Spleen (tissue), 11 donors: ENCODE results near the gene RHBDD1. TPM values are rescaled to one million over a fixed set of nuclear protein-coding genes. Genes with fewer than 3 reads are reported as not detected.

Source experiments
- DNase-seq: peaks from one replicate; pipeline ENCODE4 v3.0.0-alpha.2; 2020
- H3K27ac ChIP-seq, 8 donors: fragments of 200-600 bp; sonication (generic) in 7 of 8; 1 replicate in 4 of 8; 2 replicates in 4 of 8; pipeline versions ENCODE4 v1.5.0 to v1.8.0; 2016 to 2021; ENCODE audit warnings: inconsistent platforms in 4 of 8, mild to moderate bottlenecking in 4 of 8, moderate library complexity in 1 of 8
- H3K27me3 ChIP-seq, 7 donors: fragments of 200-600 bp; sonication (generic) in 6 of 7; replicated peaks in 1 of 7; 1 replicate in 4 of 7; 2 replicates in 3 of 7; pipeline versions ENCODE4 v1.5.0 to v1.8.0; 2016 to 2021; ENCODE audit warnings: inconsistent platforms in 3 of 7, mild to moderate bottlenecking in 1 of 7
- H3K36me3 ChIP-seq, 6 donors: fragments of 200-600 bp; sonication (generic) in 5 of 6; 1 replicate in 4 of 6; 2 replicates in 2 of 6; pipeline versions ENCODE4 v1.5.0 to v1.8.0; 2016 to 2021; ENCODE audit warnings: inconsistent platforms in 2 of 6
- H3K4me1 ChIP-seq, 6 donors: fragments of 200-600 bp; sonication (generic) in 5 of 6; 1 replicate in 3 of 6; 2 replicates in 3 of 6; pipeline versions ENCODE4 v1.5.0 to v1.8.0; 2016 to 2021; ENCODE audit warnings: inconsistent platforms in 3 of 6
- H3K4me3 ChIP-seq, 8 donors: fragments of 200-600 bp; sonication (generic) in 7 of 8; 1 replicate in 4 of 8; 2 replicates in 4 of 8; pipeline versions ENCODE4 v1.5.0 to v1.8.0; 2016 to 2021; ENCODE audit warnings: inconsistent platforms in 4 of 8, mild to moderate bottlenecking in 4 of 8, moderate library complexity in 2 of 8
- H3K9me3 ChIP-seq, 8 donors: fragments of 200-600 bp; sonication (generic) in 7 of 8; 1 replicate in 4 of 8; 2 replicates in 4 of 8; pipeline versions ENCODE4 v1.5.0 to v1.8.0; 2016 to 2021; ENCODE audit warnings: inconsistent platforms in 4 of 8
- POLR2A ChIP-seq, 3 donors: fragments of 450-650 bp; IDR thresholded peaks; one replicate each; pipeline ENCODE4 v1.5.1; 2017; ENCODE audit warnings: antibody characterized with exemption in 3 of 3, mild to moderate bottlenecking in 1 of 3
- POLR2AphosphoS5 ChIP-seq, 3 donors: sonication (generic); formaldehyde crosslinking; IDR thresholded peaks; one replicate each; pipeline ENCODE4 v1.5.1; 2017; ENCODE audit warnings: antibody characterized with exemption in 3 of 3
- WGBS, 5 donors: extraction: QIAGEN DNeasy Blood & Tissue Kit in 3 of 5; methylation state at CpG; one replicate each; pipeline versions ENCODE4 v1.1.5 to v1.1.7; 2013 to 2018; 5-methylcytosine and 5-hydroxymethylcytosine counted together
- intact Hi-C: fragments of 100-400 bp; cut with DNase I; formaldehyde crosslinking; loops from one replicate; pipeline ENCODE4 v1.15.0; 2023; ENCODE audit warnings: low total_unique reads
- polyA plus RNA-seq, 3 donors: library from polyadenylated mRNA; stranded (reverse); fragments of 200-250 nt; gene quantifications; one replicate each; pipeline ENCODE4 v1.2.1, GENCODE V29; 2013
- total RNA-seq, 7 donors: library from RNA; depleted of rRNA in 3 of 7; stranded (reverse); fragments of >200 nt in 3 of 7; fragmentation: NEBNext Ultra II Directional in 4 of 7; extraction: Animal tissue kit (Norgen Biotek cat#: 25700) in 4 of 7; gene quantifications; one replicate each; pipeline versions ENCODE4 v1.1.0 to v1.2.1, GENCODE V29; 2016 to 2021
- TF ChIP-seq, protein P1 (sequence below), 11 experiments: fragments of 200-600 bp in 7 of 11; fragments of 450-650 bp in 4 of 11; sonication (generic) in 4 of 11; IDR thresholded peaks in 8 of 11; conservative IDR thresholded peaks in 3 of 11; 1 replicate in 7 of 11; 2 replicates in 4 of 11; pipeline versions ENCODE4 v1.4.0 to v1.8.0; 2016 to 2021; ENCODE audit warnings: antibody characterized with exemption in 11 of 11, inconsistent platforms in 4 of 11, mild to moderate bottlenecking in 1 of 11
- donor health status: healthy with polysubstance abuse.
- donor health status: DM: no; HTN: no; CAD: no; lungs with moderate emphysema.
- donor health status: DM: no; HTN: no; CAD: no.
- donor health status: Bipolar disorder and iron deficiency.
- donor health status: healthy.
- donor health status: DM: no; HTN: no; CAD: no.
- donor health status: DM: yes; HTN: yes; CAD: no.

Gene RHBDD1
- total and polyA plus RNA-seq, 10 donors: 6.1 to 67.5 (median 32.8) TPM

DNA sequence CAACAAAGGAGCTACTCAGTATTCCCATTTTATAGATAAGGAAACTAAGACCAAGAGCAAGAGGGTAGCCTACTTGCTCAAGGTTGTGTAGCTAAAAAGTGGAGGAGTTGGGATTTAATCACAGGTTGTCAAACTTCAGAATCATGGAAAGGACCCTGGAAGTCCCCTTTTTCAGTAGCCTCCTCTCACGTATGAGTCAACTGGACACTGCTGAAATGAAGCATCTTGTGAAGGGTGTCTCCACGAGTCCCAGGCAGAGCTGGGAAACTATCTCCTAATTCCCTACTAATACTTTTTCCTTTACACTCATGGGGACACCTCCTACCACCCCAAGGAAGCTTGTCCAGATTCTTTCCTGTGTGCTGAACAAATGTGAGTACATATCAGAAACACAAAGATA lies 155.8 kb downstream of the RHBDD1 start:
- no peak overlapping the region for H3K4me3 ChIP-seq
- TF ChIP-seq, protein P1, sequence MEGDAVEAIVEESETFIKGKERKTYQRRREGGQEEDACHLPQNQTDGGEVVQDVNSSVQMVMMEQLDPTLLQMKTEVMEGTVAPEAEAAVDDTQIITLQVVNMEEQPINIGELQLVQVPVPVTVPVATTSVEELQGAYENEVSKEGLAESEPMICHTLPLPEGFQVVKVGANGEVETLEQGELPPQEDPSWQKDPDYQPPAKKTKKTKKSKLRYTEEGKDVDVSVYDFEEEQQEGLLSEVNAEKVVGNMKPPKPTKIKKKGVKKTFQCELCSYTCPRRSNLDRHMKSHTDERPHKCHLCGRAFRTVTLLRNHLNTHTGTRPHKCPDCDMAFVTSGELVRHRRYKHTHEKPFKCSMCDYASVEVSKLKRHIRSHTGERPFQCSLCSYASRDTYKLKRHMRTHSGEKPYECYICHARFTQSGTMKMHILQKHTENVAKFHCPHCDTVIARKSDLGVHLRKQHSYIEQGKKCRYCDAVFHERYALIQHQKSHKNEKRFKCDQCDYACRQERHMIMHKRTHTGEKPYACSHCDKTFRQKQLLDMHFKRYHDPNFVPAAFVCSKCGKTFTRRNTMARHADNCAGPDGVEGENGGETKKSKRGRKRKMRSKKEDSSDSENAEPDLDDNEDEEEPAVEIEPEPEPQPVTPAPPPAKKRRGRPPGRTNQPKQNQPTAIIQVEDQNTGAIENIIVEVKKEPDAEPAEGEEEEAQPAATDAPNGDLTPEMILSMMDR (IDR thresholded peaks at IDR 0.05 in 8 of 11, conservative IDR thresholded peaks at IDR 0.05 in 3 of 11): no peak
- TF ChIP-seq POLR2A (IDR thresholded peaks at IDR 0.05) (no peak), POLR2AphosphoS5 (IDR thresholded peaks at IDR 0.05) (no peak)
- no peaks in the 10 kb centered on the region for H3K9me3 ChIP-seq
- H3K27me3 ChIP-seq: no peaks in the 10 kb centered on the region
- WGBS, 5 donors: 76 to 93% (median 81%) methylated on average over 2 of the region's 2 CpGs
- H3K4me1 ChIP-seq: no peaks in the 10 kb centered on the region
- DNase-seq: no peak
- intact Hi-C loops: no loop called here
- H3K27ac ChIP-seq: no peak overlapping the region
- peaks cover 0 to 57% (median 15%) of the 10 kb centered on the region in 6 donors for H3K36me3 ChIP-seq

DNA sequence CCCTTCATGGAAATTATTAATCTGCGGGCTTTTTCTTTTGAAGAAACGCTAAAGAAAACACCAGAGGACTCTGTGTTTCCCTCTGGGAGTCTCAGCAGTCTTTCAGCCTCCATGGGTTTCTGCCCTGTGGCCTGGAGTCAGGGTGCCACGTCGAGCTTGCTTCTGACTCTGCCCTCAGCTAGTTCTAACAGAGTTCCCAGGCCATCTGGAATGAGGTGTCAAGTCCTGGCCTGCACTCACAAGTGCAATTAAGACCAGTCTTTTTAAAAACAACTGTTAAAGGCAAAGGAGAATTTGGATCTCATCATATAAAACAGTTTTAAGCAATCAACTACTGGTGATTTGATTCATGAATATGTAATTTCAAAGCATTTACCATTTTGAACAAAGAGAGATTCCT lies 157.3 kb downstream of the RHBDD1 start:
- no peaks in the 10 kb centered on the region for H3K9me3 ChIP-seq
- no peaks in the 10 kb centered on the region for H3K4me1 ChIP-seq
- DNase-seq: no peak
- no peaks in the 10 kb centered on the region for H3K27me3 ChIP-seq
- H3K36me3 ChIP-seq: peaks cover 0 to 67% (median 14%) of the 10 kb centered on the region in 6 donors
- TF ChIP-seq POLR2A (IDR thresholded peaks at IDR 0.05): no peak
- TF ChIP-seq, protein P1 (IDR thresholded peaks at IDR 0.05 in 8 of 11, conservative IDR thresholded peaks at IDR 0.05 in 3 of 11): no peak
- TF ChIP-seq POLR2AphosphoS5 (IDR thresholded peaks at IDR 0.05): no peak
- 83 to 92% (median 87%) methylated on average over 4 of the region's 4 CpGs for WGBS, 5 donors
- H3K4me3 ChIP-seq: no peak overlapping the region
- H3K27ac ChIP-seq: no peak overlapping the region
- intact Hi-C loops: no loop called here

DNA sequence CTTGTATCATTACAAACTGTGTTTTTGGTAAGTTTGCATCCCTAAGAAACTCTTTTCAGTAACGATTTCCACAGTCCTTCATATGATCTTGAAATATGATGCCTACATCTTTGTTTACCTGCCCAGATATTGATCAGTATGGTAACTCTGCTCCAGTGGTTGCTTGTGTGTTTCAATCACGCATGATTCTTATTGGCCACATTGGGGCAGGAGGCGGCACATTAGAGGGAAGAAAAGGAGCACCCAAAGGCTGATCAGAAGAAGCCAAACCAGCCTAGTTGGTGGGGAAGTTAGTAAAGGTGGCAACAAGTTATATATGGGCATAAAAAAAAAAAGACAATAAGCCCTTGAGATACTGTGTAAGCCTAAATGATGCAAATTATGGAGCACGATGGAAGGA lies 158.9 kb downstream of the RHBDD1 start:
- intact Hi-C loops: no loop called here
- Histone ChIP-seq H3K4me3 (no peak overlapping the region), H3K27me3 (no peaks in the 10 kb centered on the region), H3K4me1 (no peaks in the 10 kb centered on the region), H3K27ac (no peak overlapping the region), H3K36me3 (peaks cover 0 to 68% (median 16%) of the 10 kb centered on the region in 6 donors), H3K9me3 (no peaks in the 10 kb centered on the region)
- no peak for TF ChIP-seq POLR2A (IDR thresholded peaks at IDR 0.05)
- TF ChIP-seq, protein P1 (IDR thresholded peaks at IDR 0.05 in 8 of 11, conservative IDR thresholded peaks at IDR 0.05 in 3 of 11): no peak
- no peak for TF ChIP-seq POLR2AphosphoS5 (IDR thresholded peaks at IDR 0.05)
- no peak for DNase-seq
- WGBS, 5 donors: 88 to 99% (median 93%) methylated on average over 4 of the region's 4 CpGs

DNA sequence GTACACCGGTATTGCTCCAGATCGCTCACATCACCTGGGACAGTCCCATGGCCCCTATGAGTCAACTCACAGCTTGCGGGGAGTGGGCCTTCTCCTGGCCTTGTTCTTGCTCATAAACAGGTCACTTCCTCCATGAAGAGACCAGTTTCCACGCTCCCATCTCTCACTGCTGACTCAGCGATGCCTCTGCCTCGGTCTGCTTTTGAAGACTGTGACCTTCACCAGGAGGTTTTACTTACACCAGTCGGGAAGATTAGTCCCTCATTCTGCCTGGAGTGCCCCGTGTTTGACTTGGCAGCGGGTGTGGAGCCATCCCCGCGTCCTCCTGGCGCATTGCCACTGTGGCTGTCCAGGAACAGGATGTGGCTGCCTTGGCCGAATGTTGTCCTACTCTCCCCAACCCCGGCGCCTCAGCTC lies 159.8 kb downstream of the RHBDD1 start:
- Histone ChIP-seq H3K36me3 (peaks cover 0 to 70% (median 13%) of the 10 kb centered on the region in 6 donors), H3K27me3 (no peaks in the 10 kb centered on the region), H3K9me3 (no peaks in the 10 kb centered on the region), H3K4me1 (no peaks in the 10 kb centered on the region), H3K27ac (no peak overlapping the region), H3K4me3 (no peak overlapping the region)
- no peak for DNase-seq
- 66 to 82% (median 73%) methylated on average over 15 of the region's 15 CpGs for WGBS, 5 donors
- intact Hi-C loops: no loop called here
- TF ChIP-seq POLR2AphosphoS5 (IDR thresholded peaks at IDR 0.05) (peak in 2 of 3 donors; percentile 25 to 29), POLR2A (IDR thresholded peaks at IDR 0.05) (no peak)
- TF ChIP-seq, protein P1 (IDR thresholded peaks at IDR 0.05 in 8 of 11, conservative IDR thresholded peaks at IDR 0.05 in 3 of 11): no peak
